DMS79 treated with DMSO at 0.1 percent for 48 hours (cell line): ENCODE measurements around the gene RAD51.
A peak's percentile ranks its signal among the peaks of the same experiment; 100 is the strongest.

Source experiments
- DNase-seq: peaks from one replicate; lab custom pipeline; 2025; lab: John Stamatoyannopoulos, UW

RAD51 gene

GRCh38 chr15:40722354-40722753 is 27.4 kb downstream of the RAD51 start:
- no peak for DNase-seq

GRCh38 chr15:40722934-40723333 is 28.0 kb downstream of the RAD51 start:
- DNase-seq, result no peak

GRCh38 chr15:40723919-40724318 is 28.9 kb downstream of the RAD51 start:
- no peak for DNase-seq

- no peak for DNase-seq
These were observed 36.1 kb downstream of the RAD51 start for GRCh38 chr15:40731034-40731433.

- no peak for DNase-seq
These were observed 41.6 kb downstream of the RAD51 start for GRCh38 chr15:40736575-40736974.

- DNase-seq, result no peak
These were observed 42.1 kb downstream of the RAD51 start for GRCh38 chr15:40737048-40737447.

- DNase-seq, result no peak
These were observed 44.1 kb downstream of the RAD51 start for GRCh38 chr15:40739047-40739446.

GRCh38 chr15:40739854-40740253 is 44.9 kb downstream of the RAD51 start:
- DNase-seq, result no peak

- DNase-seq, result no peak
These were observed 48.5 kb downstream of the RAD51 start for GRCh38 chr15:40743485-40743901.

GRCh38 chr15:40743921-40744814 is 49.2 kb downstream of the RAD51 start:
- no peak for DNase-seq

- DNase-seq, result no peak
These were observed 49.8 kb downstream of the RAD51 start for GRCh38 chr15:40744815-40745152.

GRCh38 chr15:40746916-40747418 is 52.0 kb downstream of the RAD51 start:
- no peak for DNase-seq

GRCh38 chr15:40747685-40748631 is 53.0 kb downstream of the RAD51 start:
- DNase-seq, result no peak

- DNase-seq, result no peak
These were observed 54.2 kb downstream of the RAD51 start for GRCh38 chr15:40749151-40749630.

- DNase-seq, result no peak
These were observed 55.9 kb downstream of the RAD51 start for GRCh38 chr15:40750885-40751284.

- DNase-seq, result no peak
These were observed 56.8 kb downstream of the RAD51 start for GRCh38 chr15:40751745-40752144.

GRCh38 chr15:40754574-40754882 is 59.6 kb downstream of the RAD51 start:
- DNase-seq, result no peak

- peak; percentile 75 for DNase-seq
These were observed 60.2 kb downstream of the RAD51 start, which contains the start of gene RMDN3 for GRCh38 chr15:40754883-40755811. Gene RMDN3, minus strand, starts transcription at chr15:40755254. Its CDS starts 471 bp downstream, at chr15:40754783.

GRCh38 chr15:40755812-40756208 is 60.8 kb downstream of the RAD51 start:
- peak; percentile 29 for DNase-seq

- DNase-seq, result no peak
These were observed 62.0 kb downstream of the RAD51 start for GRCh38 chr15:40756938-40757337.

GRCh38 chr15:40759961-40760360 is 65.0 kb downstream of the RAD51 start:
- no peak for DNase-seq
